ENCODE measurements around the gene TNNT2.

TNNT2 gene

DNA sequence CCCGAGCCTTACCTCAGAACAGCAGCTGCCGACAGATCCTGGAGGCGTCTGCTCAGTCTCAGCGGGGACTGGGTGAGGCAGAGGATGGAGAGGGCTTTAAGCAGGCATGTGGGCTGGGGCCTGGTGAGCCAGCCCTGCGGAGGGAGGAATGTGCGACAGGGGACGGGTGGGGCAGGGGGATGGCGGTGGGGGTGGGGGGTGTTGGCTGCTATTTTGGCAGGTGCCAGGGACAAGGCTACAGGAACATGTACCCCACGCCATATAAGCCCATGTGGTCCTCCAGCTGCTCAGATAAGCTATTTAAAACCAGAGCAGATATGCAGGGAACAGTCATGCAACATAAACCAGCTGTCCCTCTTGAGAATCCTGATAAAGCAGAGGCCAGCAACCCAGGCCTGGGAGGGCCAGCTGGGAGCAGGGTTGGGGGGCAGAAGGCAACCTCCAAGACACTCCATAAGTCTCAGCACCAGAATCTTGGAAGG lies at the start of gene TNNT2:
Gene TNNT2, minus strand, starts transcription at position 70 of the 482 bp plus-strand sequence. CDS start 4,426 bp downstream, outside the sequence.
- no peak for DNase-seq (ENCODE audit: low read depth in 2 of 2, low spot score in 1 of 2)

DNA sequence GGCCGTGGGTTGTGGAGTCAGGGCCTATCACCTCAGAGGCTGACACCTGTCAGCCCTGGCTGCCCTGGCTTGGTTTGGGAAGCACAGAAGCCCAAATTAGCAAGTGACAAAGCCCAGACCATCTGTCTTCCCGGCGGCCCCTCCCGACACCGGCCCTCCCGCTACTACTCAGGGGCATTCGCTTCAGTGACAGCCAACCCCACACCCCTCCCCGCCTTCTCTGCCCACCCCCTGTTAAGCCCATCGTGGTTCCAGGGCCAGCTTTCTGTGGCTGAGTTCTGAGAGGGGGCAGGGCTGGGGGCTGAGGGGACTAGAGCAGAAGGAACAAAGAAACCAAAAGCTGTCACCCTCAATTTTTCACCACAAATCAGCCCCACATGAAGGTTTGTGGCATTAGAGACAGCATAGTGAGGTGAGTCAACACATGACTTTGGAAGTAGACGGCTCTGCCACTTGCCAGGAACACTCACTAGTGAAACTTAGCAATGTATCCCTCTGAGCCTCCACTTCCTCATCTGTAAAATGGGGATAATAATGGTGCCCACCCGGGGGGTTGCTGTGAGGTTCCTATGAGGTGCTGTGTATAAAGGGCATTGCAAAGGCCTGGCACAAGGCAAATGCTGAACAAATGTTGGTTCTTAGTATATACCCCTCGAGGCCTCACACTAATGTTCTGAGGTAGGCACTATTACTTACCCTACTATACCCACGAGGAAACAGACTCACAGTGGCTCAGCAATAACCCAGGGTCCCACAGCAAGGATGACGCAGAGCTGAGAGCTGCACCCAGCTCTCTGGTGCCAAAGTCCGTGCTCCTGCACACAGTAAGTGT lies 49.2 kb upstream of the TNNT2 start:
- DNase-seq (ENCODE audit: low read depth in 2 of 2, low spot score in 1 of 2), result no peak

DNA sequence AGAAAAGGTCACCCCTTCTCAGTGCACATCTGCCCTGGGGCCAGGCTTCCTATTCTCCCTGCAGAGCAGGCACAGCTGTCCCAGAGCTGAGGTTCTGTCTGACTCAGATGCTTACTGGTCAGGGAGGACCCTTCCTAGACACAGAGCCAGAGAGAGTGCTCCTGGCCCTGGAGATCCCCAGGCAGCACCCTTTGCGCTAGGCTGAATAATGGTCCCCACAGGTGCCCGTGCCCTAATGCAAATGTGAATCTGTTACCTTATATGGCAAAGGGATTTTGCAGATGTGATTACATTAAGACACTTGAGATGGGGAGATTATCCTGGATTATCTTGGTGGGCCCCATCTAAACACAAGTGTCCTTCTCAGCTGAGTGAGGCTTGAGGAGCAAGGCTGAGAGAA lies 46.7 kb upstream of the TNNT2 start:
- DNase-seq (ENCODE audit: low read depth in 2 of 2, low spot score in 1 of 2), result no peak

DNA sequence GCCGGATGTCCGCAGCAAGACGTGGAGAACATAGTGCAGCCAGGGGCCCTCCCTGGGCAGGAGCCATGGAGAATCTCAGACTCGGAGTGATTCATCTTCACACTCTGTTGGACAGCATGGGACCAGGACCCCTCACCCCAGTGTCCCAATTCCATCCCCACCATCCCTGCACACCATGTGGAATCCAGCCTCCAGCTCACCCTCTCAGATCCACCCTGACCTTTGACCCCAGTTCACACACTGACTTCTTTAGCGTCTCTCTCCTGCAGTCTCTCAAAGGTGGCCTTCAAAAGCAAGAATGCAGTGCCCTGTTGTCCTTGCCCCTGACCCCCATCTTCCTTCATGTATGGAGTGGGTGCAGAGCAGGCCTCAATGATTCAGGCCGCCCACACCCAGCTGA lies 46.2 kb upstream of the TNNT2 start:
- DNase-seq (ENCODE audit: low read depth in 2 of 2, low spot score in 1 of 2), result no peak

DNA sequence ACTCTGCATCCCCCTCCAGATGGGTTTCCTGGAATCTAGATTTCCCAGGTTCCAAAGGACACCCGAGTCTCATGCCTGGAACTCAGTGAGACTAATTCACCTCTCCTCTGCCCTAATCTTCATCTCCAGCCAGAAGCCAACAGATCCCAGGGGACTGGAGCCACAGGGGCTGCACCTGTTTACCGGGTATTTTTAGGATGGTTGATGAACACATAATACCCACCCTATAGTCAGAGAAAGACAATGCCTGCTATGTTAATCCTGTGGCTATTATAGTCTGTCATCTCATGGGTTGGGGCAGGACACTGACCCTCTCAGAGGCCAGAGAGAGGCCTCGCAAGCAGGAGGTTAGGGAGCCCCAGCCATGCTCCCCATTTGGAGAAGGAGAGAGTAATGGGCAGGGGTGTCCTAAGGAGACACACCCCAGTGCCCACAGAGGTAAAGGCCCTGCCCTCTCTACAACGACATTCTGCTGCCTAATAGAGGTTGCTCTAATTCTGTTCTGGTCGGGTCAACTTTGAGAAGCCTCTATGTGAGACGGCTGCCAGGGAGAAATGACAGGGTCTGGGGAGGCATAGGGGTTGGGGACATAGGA lies 45.1 kb upstream of the TNNT2 start:
- no peak for DNase-seq (ENCODE audit: low read depth in 2 of 2, low spot score in 1 of 2)

DNA sequence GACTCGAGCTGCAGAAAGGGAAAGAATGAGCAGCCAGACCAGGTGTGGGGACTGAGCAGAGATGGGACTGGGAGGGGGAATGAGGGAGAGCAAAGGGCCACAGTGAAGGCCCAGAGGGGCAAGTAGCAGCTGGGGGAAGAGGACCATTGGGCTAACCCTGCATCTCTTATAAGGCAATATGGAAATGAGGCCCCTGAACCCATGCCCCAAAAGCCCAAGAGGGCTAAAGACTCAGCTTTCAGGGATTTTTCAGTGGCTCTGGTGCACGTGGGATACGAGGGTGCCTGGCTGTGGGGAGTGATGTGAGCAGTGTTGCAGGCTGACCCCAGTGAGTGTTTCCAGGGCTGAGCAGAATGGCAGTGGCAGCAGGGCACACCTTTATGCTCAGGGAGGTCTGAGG lies 44.5 kb upstream of the TNNT2 start:
- DNase-seq (ENCODE audit: low read depth in 2 of 2, low spot score in 1 of 2), result no peak

DNA sequence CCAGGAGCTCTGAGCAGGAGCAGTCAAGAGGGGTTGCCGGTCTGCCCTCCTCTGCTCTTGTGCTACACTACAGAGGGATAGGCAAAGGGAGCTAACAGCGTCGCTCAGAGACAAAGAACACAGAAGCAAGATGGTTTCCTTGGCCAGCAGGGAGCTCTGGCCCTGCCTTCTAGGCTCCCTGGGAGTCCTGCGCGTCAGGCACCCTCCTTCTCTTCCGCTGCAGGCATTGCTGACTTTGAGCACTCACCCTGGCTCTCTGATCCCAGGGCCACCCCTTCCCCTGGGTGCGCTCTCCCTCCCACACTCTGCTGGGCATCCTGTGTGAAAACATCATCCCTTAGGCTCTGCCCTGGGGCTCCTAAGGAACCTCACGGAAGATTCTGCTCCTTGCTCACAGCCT lies 43.6 kb upstream of the TNNT2 start:
- no peak for DNase-seq (ENCODE audit: low read depth in 2 of 2, low spot score in 1 of 2)

DNA sequence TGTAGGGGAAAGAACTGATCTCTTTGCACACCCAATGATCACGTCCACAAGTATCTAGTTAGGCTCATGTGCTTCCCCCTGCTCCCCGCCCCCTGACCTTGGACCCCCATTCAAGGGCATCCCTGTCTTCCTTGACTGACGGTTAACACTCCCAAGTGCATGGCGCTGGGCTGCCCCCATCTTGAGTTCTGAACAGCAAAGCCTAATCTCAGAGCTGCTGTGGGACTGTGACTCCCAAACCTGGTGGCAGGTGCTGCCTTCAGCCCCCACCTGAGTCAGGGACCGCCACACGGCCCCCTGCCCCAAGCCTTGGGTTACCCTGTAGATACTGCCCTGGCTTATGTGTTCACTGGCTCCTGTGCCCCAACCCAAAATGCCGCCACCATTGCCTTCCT lies 43.1 kb upstream of the TNNT2 start:
- no peak for DNase-seq (ENCODE audit: low read depth in 2 of 2, low spot score in 1 of 2)

DNA sequence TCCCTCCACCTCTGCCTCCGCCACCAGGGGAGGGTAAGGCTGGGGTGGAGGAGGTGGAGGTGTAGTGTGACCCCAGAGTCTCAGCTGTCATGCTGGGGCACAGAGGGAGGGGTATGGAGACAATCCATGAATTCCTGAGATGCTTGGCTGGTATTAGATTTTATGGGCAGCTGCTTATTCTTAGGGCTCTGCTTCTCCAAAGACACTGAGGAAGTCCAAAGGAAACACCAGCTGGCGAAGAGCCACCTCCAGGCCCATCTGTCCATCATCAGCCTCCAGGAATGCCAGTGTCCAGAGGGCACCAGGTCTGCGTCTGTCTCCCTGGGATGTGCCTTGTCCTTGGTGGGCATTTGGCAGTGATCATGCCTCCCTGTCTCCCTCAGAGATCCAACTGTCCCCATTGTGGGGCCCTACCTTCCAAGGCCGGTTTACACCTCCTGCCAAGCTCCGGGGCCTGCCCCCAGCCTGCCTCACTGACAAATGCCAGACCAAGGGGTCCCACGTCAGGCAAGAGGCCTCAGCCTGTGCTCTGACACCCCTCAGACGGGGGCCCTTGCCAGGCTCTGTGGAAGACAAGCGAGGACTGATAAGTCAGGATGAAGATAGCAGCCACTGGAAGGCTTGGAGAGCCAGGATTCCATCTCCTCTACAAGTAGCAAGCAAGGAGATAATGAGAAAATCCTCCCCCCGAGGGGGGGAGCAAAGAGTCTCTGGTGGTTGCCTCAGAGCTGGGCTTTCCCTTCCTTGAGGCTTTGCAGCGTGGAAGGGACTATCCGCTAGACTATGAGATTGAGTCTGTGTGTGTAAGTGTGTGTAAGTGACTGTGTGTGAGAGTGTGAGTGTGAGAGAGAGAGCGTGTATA lies 42.5 kb upstream of the TNNT2 start:
- DNase-seq (ENCODE audit: low read depth in 2 of 2, low spot score in 1 of 2), result no peak

DNA sequence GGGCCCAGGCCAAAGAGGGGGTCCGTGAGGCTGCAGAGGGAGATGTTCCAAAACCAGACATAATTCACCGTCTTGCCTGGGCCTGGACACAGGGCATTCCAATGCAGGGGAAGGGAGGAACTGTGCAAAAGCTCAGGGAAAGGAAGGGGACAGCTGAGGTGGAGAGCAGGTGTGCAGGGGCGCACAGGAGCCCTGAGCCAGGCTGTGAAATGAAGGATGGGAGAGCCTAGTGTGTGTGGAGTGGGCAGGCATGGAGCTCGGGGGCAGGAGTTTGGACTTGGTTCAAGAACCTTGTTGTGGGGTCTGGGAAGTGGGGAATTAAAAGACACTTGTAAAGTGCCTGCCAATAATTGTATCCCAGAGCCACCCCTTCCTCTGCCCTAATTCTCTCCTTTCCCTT lies 41.8 kb upstream of the TNNT2 start:
- DNase-seq (ENCODE audit: low read depth in 2 of 2, low spot score in 1 of 2), result no peak

DNA sequence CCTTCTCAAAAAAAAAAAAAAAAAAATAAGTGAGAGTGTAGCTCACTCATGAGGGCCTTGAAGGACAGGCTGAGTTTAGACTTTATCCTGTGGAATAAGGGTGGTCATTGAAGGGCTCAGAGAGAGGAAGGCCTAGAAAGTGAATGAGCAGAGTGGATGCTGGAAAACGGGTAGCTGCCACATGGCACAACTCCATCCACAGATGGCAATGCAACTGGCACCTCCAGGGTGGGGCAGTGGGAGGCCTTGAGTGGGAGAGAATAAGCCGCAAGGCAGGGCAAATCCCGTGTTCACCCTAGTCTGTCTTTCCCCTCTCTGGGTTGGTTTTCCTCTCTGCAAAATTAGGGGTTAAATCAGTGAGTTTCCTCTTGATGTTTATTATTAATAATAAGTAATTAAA lies 41.0 kb upstream of the TNNT2 start:
- no peak for DNase-seq (ENCODE audit: low read depth in 2 of 2, low spot score in 1 of 2)

DNA sequence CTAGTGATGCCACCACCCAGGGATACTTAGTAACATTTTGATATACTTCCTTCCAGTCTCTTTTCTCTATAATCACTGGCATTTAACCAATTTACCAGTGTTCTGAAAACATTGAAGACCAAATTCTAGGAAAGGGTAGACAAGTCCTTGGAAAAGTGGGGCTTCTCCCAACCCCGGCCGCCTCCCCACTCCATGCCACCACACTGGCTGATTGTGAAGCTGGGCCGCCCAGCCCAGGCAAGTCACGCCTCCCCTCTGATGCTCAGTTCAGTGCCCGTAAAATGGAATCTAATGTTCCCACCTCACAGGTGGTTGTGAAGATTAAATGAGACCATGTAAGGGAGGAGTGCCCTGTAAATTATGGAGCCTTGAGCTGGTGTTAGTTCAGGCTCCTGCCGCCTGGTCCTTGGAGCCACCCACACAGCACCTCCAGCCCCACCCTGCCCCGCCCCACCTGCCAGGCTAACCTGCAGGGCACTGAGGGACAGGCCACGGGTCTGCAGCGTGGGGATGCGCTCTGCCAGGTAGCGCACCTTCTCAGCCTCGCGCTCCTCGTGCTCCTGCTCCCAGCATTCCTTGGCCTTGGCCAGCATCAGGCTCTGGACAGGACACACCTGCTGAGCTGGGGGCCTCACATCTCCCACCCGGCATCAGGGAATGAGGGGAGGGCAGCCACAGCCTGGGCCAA lies 36.7 kb upstream of the TNNT2 start:
- no peak for DNase-seq (ENCODE audit: low read depth in 2 of 2, low spot score in 1 of 2)

DNA sequence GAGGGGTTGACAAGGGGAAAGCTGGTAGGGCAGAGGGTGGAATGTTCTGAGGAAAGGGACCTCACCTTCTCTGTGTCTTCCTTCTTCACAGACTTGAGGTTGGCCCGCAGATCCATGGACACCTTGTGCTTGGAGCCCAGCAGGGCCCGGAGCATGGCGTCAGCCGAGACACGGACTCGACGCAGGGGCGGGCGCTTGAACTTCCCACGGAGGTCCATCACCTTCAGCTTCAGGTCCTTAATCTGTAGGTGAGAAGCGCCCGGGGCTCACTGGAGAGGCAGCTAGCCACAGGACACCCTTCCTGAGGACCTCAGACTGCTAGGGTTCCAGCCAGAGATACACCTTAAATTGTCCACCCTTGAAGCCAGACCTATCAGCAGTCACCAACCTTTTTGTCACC lies 33.8 kb upstream of the TNNT2 start:
- no peak for DNase-seq (ENCODE audit: low read depth in 2 of 2, low spot score in 1 of 2)

DNA sequence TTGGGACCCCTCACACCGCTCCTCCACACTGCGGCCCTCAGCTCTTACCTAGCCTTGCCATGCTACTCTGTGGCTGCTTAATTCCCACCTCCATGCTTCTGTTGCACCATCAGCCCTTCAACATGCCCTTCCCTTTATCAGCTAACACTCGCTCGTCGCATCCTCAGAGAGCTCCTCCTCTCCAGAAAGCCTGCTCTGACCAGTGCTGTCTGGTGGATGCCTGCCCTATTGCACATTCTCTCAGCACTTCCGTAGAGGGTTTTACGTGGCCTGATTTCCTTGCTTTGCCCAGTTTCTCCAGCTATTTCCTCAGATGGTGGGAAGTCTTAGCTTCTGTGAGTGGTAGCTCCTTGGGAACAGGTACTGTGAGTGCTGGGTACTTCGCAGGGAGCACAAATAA lies 32.0 kb upstream of the TNNT2 start:
- DNase-seq (ENCODE audit: low read depth in 2 of 2, low spot score in 1 of 2), result no peak

DNA sequence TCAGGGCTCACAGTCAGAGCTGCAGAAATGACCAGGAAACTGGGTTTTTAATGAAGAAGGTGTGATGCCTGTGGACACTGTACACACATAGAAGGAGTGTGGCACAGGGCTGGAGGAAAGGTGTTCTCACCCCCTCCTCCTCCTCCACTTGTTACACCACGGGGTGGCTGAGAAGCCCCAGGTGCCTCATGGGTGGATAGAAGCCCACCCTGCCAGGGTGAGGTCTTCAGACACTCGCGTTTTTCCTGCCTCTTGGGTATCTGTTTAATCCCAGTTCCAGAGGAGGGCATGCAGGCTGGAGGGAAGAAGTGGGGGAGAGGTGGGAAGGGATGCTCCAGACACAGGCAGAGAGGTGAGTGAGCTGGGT lies 31.3 kb upstream of the TNNT2 start:
- DNase-seq (ENCODE audit: low read depth in 2 of 2, low spot score in 1 of 2), result no peak

DNA sequence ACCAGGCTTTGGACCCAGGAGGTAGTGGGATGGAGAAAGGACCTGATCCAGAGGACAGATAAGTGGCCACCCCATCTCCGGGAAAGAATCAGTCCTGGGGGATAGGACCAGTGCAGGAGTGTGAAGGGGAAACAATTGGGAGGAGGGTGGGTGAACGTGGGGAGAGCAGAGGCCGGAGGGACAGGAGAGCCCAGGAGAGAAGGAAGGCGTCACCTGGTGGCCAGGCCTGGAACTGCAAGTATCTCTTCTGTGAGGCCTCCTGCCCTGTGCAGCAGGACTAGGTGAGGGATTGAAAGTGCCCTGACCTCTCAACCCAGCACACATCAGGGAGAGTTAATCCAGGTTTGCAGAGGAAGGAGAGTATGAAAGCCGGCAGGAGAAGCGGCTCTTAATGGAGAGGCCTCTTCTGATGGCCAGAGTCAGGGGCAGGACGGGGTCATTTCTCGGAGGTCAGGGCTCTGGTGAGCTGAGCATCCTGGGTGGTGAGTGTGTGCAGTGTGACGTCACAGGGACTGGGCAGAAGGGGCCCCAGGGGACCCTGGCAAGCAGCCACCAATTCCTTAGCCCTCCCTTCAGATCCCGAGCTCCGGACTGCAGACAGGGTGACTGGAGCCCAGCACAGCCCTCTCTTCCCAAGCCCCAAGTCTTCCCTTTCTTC lies 30.8 kb upstream of the TNNT2 start:
- DNase-seq (ENCODE audit: low read depth in 2 of 2, low spot score in 1 of 2), result peak; percentile 30 to 40

DNA sequence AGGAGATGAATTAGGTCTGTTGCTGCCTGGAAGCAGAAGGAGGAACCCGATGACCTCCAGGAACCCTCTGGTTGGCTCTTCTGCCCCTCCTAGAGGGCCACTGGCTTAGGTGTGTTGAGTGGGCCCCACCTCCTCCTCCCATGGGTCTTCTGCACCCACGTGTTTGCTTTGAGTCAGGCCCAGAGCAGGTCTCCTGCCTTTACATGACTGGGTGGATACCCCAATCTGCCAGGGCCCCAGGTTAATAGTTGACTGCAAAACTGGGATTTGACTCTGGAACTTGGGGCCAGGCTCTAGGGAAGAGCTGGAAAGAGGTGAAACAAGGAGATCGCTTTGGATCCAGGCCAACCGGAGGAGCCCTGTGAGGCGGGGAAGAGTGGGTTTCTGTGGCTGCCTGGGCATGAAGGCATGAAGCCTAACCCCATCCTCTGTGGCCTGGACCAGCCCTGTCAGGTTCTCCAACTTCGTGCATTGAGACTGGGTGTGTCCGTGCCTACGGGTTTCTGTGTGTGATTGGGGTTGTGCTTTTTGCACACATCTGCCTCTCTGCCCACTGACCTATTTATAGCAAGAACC lies 29.4 kb upstream of the TNNT2 start:
- DNase-seq (ENCODE audit: low read depth in 2 of 2, low spot score in 1 of 2), result no peak

DNA sequence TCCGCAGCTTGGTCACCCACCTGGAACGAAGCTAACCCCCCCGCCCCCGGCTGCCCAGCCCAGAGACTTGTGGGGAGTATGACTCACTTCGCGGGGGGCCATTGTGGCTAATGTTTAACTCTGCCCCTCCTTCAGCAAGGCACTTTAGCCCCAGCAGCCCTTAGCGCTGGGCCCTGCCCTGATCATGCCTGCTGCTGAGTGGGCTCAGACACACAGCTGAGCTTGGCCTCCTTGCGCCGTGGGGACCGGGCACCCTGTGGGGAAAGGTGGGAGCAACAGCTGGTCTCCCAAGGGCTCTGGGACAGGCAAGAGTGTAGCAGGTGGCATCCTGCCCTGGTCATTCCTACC lies 28.0 kb upstream of the TNNT2 start:
- DNase-seq (ENCODE audit: low read depth in 2 of 2, low spot score in 1 of 2), result no peak

DNA sequence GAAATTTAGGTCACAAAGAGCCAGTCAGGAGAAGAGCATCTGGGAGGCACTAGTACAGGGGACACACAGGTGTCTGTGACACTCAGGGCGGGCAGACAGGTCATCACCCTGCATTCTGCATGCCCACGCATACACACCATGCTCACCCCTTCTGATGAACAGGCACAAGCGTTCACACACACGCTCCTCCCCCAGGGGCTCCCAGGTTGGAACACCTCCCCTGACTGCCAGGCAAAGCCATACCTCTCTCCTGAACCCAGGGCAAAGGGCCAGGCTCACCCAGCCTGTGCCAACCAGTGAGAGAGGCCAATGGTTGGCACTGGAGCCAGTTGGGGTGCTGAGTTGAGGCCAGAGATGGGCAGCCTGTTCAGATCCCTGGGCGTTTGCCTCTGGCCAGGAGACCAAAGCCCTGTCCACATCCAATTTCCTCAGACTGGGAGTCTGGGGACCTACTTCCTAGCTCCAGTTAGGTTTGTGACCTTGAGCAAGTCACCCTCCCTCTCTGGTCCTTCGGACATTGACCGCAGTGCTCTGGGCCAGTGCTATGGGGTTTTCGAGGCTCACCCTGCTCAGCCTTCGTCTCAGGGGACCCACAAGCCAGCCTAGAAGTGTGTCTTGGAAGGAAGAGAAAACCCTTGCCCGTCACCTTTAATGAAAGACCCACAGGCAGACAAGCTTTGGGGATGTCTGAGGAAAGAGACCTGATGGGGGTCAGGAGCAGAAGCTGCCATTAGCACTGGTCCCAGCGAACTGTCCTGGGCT lies 27.4 kb upstream of the TNNT2 start:
- no peak for DNase-seq (ENCODE audit: low read depth in 2 of 2, low spot score in 1 of 2)

DNA sequence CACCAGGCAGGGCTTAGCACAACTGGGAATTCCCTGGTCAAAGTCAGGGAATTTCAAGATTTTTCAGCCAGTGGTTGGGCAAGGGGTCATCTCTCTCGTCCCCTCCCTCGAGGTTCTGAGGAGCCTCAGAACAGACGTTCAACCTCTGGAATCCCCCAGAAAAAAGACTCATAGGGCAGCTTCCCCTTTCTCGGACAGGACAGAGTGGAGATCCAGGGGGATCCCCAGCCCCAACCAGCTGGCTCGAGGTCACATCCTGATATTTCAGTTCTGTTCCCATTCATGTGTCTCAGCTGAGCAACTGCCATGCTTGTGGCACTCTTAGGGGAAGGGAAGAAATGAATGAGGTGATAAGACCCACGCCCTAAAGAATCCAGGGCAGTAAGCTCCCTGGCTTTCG lies 26.6 kb upstream of the TNNT2 start:
- DNase-seq (ENCODE audit: low read depth in 2 of 2, low spot score in 1 of 2), result no peak
